NCI-H1105 treated with DMSO at 0.1 percent for 48 hours (cell line): ENCODE data around the gene BPTF.
"Not testable (repeated sequence)": the region's sequence is repeated elsewhere in the genome, so short reads cannot be mapped to it uniquely, and the experiment has no call there.

Experiments
- DNase-seq: peaks from one replicate; lab custom pipeline; 2025; lab: John Stamatoyannopoulos, UW

The BPTF gene

GRCh38 chr17:67974598-67975066 is 149.3 kb downstream of the BPTF start:
- no peak for DNase-seq

- not testable (repeated sequence) for DNase-seq
Measured at GRCh38 chr17:67976306-67976705, 151.0 kb downstream of the BPTF start.

- DNase-seq, result no peak
Measured at GRCh38 chr17:67980456-67980855, 155.2 kb downstream of the BPTF start.

- not testable (repeated sequence) for DNase-seq
Measured at GRCh38 chr17:67980883-67981282, 155.6 kb downstream of the BPTF start.

GRCh38 chr17:67982034-67982640 is 156.8 kb downstream of the BPTF start:
- DNase-seq, result no peak

GRCh38 chr17:67982686-67983382 is 157.5 kb downstream of the BPTF start:
- DNase-seq, result no peak

GRCh38 chr17:67983383-67983688 is 158.0 kb downstream of the BPTF start:
- no peak for DNase-seq

- peak; percentile 69 for DNase-seq
Measured at GRCh38 chr17:67990909-67991308, 165.6 kb downstream of the BPTF start.

GRCh38 chr17:67992548-67993152 is 167.3 kb downstream of the BPTF start:
- DNase-seq, result no peak

GRCh38 chr17:67993153-67993997 is 168.1 kb downstream of the BPTF start:
- DNase-seq, result peak; percentile 75

- DNase-seq, result peak; percentile 55
Measured at GRCh38 chr17:67993998-67994361, 168.7 kb downstream of the BPTF start.

- DNase-seq, result no peak
Measured at GRCh38 chr17:67994817-67995569, 169.7 kb downstream of the BPTF start.

GRCh38 chr17:67995570-67996263 is 170.4 kb downstream of the BPTF start:
- DNase-seq, result no peak

GRCh38 chr17:67996301-67997171 is 171.2 kb downstream of the BPTF start, which contains the start of gene C17orf58:
TSS of gene C17orf58 (minus strand) at chr17:67996469. CDS start at chr17:67996198, 271 bp downstream.
- not testable (repeated sequence) for DNase-seq

- DNase-seq, result no peak
Measured at GRCh38 chr17:67998466-67998865, 173.2 kb downstream of the BPTF start.

GRCh38 chr17:67999291-67999911 is 174.1 kb downstream of the BPTF start:
- DNase-seq, result no peak

- DNase-seq, result no peak
Measured at GRCh38 chr17:68004201-68004600, 178.9 kb downstream of the BPTF start.

- DNase-seq, result no peak
Measured at GRCh38 chr17:68006797-68007196, 181.5 kb downstream of the BPTF start.

- no peak for DNase-seq
Measured at GRCh38 chr17:68011199-68011665, 185.9 kb downstream of the BPTF start.
